Gastrocnemius medialis (tissue), 4 donors: Measurements from ENCODE around the gene KPRP. TPM values are rescaled to one million over a fixed set of nuclear protein-coding genes. Genes with fewer than 3 reads are reported as not detected.

Experiments
- ATAC-seq, 2 donors: fragments of 150-250 bp; one replicate each; pipeline ENCODE4 v1.9.1; 2016
- DNase-seq, 2 donors: peaks; one replicate each; pipeline ENCODE4 v3.0.0-alpha.2; 2019
- H3K27ac ChIP-seq, 4 donors: fragments of 200-600 bp; sonication (generic); 1 replicate in 1 of 4; 2 replicates in 3 of 4; pipeline ENCODE4 v1.5.1; 2016 to 2018; ENCODE audit warnings: mild to moderate bottlenecking in 2 of 4, moderate library complexity in 1 of 4
- H3K27me3 ChIP-seq, 3 donors: fragments of 200-600 bp; sonication (generic) in 2 of 3; 1 replicate in 1 of 3; 2 replicates in 2 of 3; pipeline versions ENCODE4 v1.5.1 to v1.6.0; 2016 to 2019; ENCODE audit warnings: mild to moderate bottlenecking in 1 of 3, moderate library complexity in 1 of 3
- H3K36me3 ChIP-seq, 2 donors: fragments of 200-600 bp; sonication (generic) in 1 of 2; one replicate each; pipeline ENCODE4 v1.5.1; 2017 to 2018
- H3K4me1 ChIP-seq, 2 donors: fragments of 200-600 bp; sonication (generic) in 1 of 2; one replicate each; pipeline ENCODE4 v1.5.1; 2016 to 2017; ENCODE audit warnings: mild to moderate bottlenecking in 2 of 2
- H3K4me3 ChIP-seq, 4 donors: fragments of 200-600 bp; sonication (generic) in 3 of 4; 1 replicate in 1 of 4; 2 replicates in 3 of 4; pipeline ENCODE4 v1.5.1; 2016 to 2019; ENCODE audit warnings: mild to moderate bottlenecking in 2 of 4
- H3K9me3 ChIP-seq, 3 donors: fragments of 200-600 bp; sonication (generic) in 2 of 3; 1 replicate in 1 of 3; 2 replicates in 2 of 3; pipeline ENCODE4 v1.5.1; 2016 to 2019
- POLR2A ChIP-seq, 2 donors: fragments of 450-650 bp; IDR thresholded peaks; one replicate each; pipeline ENCODE4 v1.6.1; 2017; ENCODE audit warnings: antibody characterized with exemption in 2 of 2, mild to moderate bottlenecking in 2 of 2, moderate library complexity in 2 of 2
- in situ Hi-C, 4 donors: fragments of 200-750 bp; cut with MboI; loops; one replicate each; pipeline versions ENCODE4 v1.15.0 to v1.8.0; 2017; ENCODE audit warnings: low sequenced_read_pairs in 4 of 4
- intact Hi-C: fragments of 100-400 bp; cut with DNase I; formaldehyde crosslinking; loops from one replicate; pipeline ENCODE4 v1.15.1; 2023; ENCODE audit warnings: low total_unique reads
- total RNA-seq, 4 donors: library from RNA; depleted of rRNA; stranded (reverse); fragments of >200 nt; gene quantifications; one replicate each; pipeline versions ENCODE4 v1.1.0 to v1.2.3, GENCODE V29; 2016
- TF ChIP-seq, protein P1 (sequence below), 5 experiments: fragments of 450-650 bp in 3 of 5; fragments of 200-600 bp in 2 of 5; sonication (generic) in 2 of 5; IDR thresholded peaks in 4 of 5; conservative IDR thresholded peaks in 1 of 5; 1 replicate in 4 of 5; 2 replicates in 1 of 5; pipeline ENCODE4 v1.5.1; 2016 to 2019; ENCODE audit warnings: antibody characterized with exemption in 5 of 5, mild to moderate bottlenecking in 3 of 5, moderate library complexity in 3 of 5

Gene KPRP
- total RNA-seq, 4 donors from 2014 or later, result not detected

- no peaks in the 10 kb centered on the region for H3K9me3 ChIP-seq
Observed at GRCh38 chr1:152758636-152759035, 811 bp downstream of the KPRP start.

GRCh38 chr1:152759453-152760173, 1.8 kb downstream of the KPRP start:
- Histone ChIP-seq H3K4me3 (no peak overlapping the region), H3K27me3 (no peaks in the 10 kb centered on the region), H3K27ac (no peak overlapping the region), H3K9me3 (no peaks in the 10 kb centered on the region), H3K36me3 (no peaks in the 10 kb centered on the region), H3K4me1 (no peaks in the 10 kb centered on the region)
- ATAC-seq, result no peak
- no peak for DNase-seq
- TF ChIP-seq, protein P1, sequence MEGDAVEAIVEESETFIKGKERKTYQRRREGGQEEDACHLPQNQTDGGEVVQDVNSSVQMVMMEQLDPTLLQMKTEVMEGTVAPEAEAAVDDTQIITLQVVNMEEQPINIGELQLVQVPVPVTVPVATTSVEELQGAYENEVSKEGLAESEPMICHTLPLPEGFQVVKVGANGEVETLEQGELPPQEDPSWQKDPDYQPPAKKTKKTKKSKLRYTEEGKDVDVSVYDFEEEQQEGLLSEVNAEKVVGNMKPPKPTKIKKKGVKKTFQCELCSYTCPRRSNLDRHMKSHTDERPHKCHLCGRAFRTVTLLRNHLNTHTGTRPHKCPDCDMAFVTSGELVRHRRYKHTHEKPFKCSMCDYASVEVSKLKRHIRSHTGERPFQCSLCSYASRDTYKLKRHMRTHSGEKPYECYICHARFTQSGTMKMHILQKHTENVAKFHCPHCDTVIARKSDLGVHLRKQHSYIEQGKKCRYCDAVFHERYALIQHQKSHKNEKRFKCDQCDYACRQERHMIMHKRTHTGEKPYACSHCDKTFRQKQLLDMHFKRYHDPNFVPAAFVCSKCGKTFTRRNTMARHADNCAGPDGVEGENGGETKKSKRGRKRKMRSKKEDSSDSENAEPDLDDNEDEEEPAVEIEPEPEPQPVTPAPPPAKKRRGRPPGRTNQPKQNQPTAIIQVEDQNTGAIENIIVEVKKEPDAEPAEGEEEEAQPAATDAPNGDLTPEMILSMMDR (IDR thresholded peaks at IDR 0.05 in 4 of 5, conservative IDR thresholded peaks at IDR 0.05 in 1 of 5), result no peak
- TF ChIP-seq POLR2A (IDR thresholded peaks at IDR 0.05), result no peak
- intact Hi-C loops, result no loop called here
- in situ Hi-C loops, result no loop called here

More at GRCh38 chr1:152758636-152759035, 811 bp downstream of the KPRP start:
- Histone ChIP-seq H3K27me3 (no peaks in the 10 kb centered on the region), H3K27ac (no peak overlapping the region), H3K4me1 (no peaks in the 10 kb centered on the region), H3K4me3 (no peak overlapping the region), H3K36me3 (no peaks in the 10 kb centered on the region)
- in situ Hi-C loops, result no loop called here
- DNase-seq (no peak), ATAC-seq (no peak)
- TF ChIP-seq, protein P1 (IDR thresholded peaks at IDR 0.05 in 4 of 5, conservative IDR thresholded peaks at IDR 0.05 in 1 of 5), result no peak
- TF ChIP-seq POLR2A (IDR thresholded peaks at IDR 0.05), result no peak
- intact Hi-C loops, result no loop called here

- Histone ChIP-seq H3K9me3 (no peaks in the 10 kb centered on the region), H3K4me3 (no peak overlapping the region), H3K36me3 (no peaks in the 10 kb centered on the region), H3K4me1 (no peaks in the 10 kb centered on the region), H3K27me3 (no peaks in the 10 kb centered on the region), H3K27ac (no peak overlapping the region)
- intact Hi-C loops (no loop called here), in situ Hi-C loops (no loop called here)
- TF ChIP-seq POLR2A (IDR thresholded peaks at IDR 0.05), result no peak
- TF ChIP-seq, protein P1 (IDR thresholded peaks at IDR 0.05 in 4 of 5, conservative IDR thresholded peaks at IDR 0.05 in 1 of 5), result no peak
- no peak for DNase-seq
- no peak for ATAC-seq
Observed at GRCh38 chr1:152760551-152761190, 2.8 kb downstream of the KPRP start.

DNA sequence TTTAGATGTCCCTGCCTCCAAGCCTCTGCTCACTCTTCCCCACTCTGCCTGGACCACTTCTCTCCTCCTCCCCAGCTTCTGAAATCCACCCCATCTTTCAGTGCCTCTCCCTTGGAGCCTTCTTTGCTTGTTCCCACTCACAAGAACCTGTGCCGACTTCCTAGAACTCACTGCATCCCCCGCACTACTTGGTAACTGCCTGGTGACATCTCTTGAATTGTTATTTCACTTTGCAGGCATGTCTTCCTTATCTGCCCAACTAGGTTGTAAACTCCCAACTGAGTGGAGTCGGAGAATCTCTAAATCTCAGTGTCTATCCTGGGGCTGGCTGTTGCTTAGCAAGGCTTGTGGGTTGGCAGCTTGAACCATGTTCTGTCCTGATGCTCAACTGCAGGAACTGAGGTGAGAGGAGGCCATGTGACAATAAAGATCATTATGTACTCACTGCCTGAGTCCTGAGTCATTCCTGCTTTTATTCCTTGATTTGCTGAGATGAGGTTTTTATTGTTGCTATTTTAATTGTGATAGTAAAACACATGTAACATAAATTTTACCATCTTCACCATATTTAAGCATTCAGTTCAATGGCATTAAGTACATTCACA, 3.9 kb downstream of the KPRP start:
- no peak for DNase-seq
- H3K4me3 ChIP-seq, result no peak overlapping the region
- in situ Hi-C loops, result no loop called here
- no peak overlapping the region for H3K27ac ChIP-seq
- no peaks in the 10 kb centered on the region for H3K36me3 ChIP-seq
- H3K9me3 ChIP-seq, result no peaks in the 10 kb centered on the region
- intact Hi-C loops, result no loop called here
- no peak for ATAC-seq
- H3K27me3 ChIP-seq, result no peaks in the 10 kb centered on the region
- TF ChIP-seq, protein P1 (IDR thresholded peaks at IDR 0.05 in 4 of 5, conservative IDR thresholded peaks at IDR 0.05 in 1 of 5), result no peak
- TF ChIP-seq POLR2A (IDR thresholded peaks at IDR 0.05), result no peak
- H3K4me1 ChIP-seq, result no peaks in the 10 kb centered on the region
